Tibial artery (tissue), 4 donors: ENCODE measurements around the gene SEC16A.

Source experiments
- DNase-seq, 2 donors: peaks; one replicate each; pipeline ENCODE4 v3.0.0-alpha.2; 2019
- H3K27ac ChIP-seq, 2 donors: fragments of 200-600 bp; sonication (generic) in 1 of 2; 1 replicate in 1 of 2; 2 replicates in 1 of 2; pipeline ENCODE4 v1.5.1; 2018 to 2019; ENCODE audit warnings: mild to moderate bottlenecking in 1 of 2
- H3K27me3 ChIP-seq, 2 donors: fragments of 200-600 bp; sonication (generic) in 1 of 2; one replicate each; pipeline versions ENCODE4 v1.5.1 to v1.6.0; 2016 to 2019
- H3K36me3 ChIP-seq, 3 donors: fragments of 200-600 bp; sonication (generic) in 2 of 3; one replicate each; pipeline ENCODE4 v1.5.1; 2016 to 2019; ENCODE audit warnings: mild to moderate bottlenecking in 2 of 3
- H3K4me1 ChIP-seq, 4 donors: fragments of 200-600 bp; sonication (generic) in 2 of 4; 1 replicate in 3 of 4; 2 replicates in 1 of 4; pipeline ENCODE4 v1.5.1; 2016 to 2019
- H3K4me3 ChIP-seq, 2 donors: fragments of 200-600 bp; sonication (generic) in 1 of 2; 1 replicate in 1 of 2; 2 replicates in 1 of 2; pipeline ENCODE4 v1.5.1; 2018 to 2019; ENCODE audit warnings: mild to moderate bottlenecking in 2 of 2
- H3K9me3 ChIP-seq, 3 donors: fragments of 200-600 bp; sonication (generic) in 1 of 3; one replicate each; pipeline ENCODE4 v1.5.1; 2016 to 2019
- CTCF ChIP-seq, 2 experiments: fragments of 200-600 bp in 1 of 2; fragments of 450-650 bp in 1 of 2; IDR thresholded peaks; one replicate each; pipeline ENCODE4 v1.5.1; 2017 to 2019; ENCODE audit warnings: antibody characterized with exemption in 2 of 2, mild to moderate bottlenecking in 1 of 2, moderate library complexity in 1 of 2
- intact Hi-C: fragments of 100-400 bp; cut with DNase I; formaldehyde crosslinking; loops from one replicate; pipeline ENCODE4 v1.15.0; 2023; ENCODE audit warnings: low total_unique reads

SEC16A gene

GRCh38 chr9:136460772-136461325 lies 22.0 kb downstream of the SEC16A start:
- intact Hi-C loops, result no loop called here
- TF ChIP-seq CTCF (IDR thresholded peaks at IDR 0.05), result no peak

GRCh38 chr9:136459425-136459824 lies 23.4 kb downstream of the SEC16A start:
- Histone ChIP-seq H3K27ac (no peak overlapping the region), H3K27me3 (no peaks in the 10 kb centered on the region), H3K4me1 (no peaks in the 10 kb centered on the region), H3K36me3 (peaks cover 97 to 100% (median 98%) of the 10 kb centered on the region in 3 donors), H3K9me3 (no peaks in the 10 kb centered on the region), H3K4me3 (no peak overlapping the region)
- intact Hi-C loops, result no loop called here
- no peak for TF ChIP-seq CTCF (IDR thresholded peaks at IDR 0.05)
- DNase-seq, result no peak

More at GRCh38 chr9:136460772-136461325, 22.0 kb downstream of the SEC16A start:
- no peak overlapping the region for H3K27ac ChIP-seq
- no peaks in the 10 kb centered on the region for H3K9me3 ChIP-seq
- no peak overlapping the region for H3K4me3 ChIP-seq
- no peaks in the 10 kb centered on the region for H3K4me1 ChIP-seq
- H3K36me3 ChIP-seq, result peaks cover 97 to 100% (median 98%) of the 10 kb centered on the region in 3 donors
- H3K27me3 ChIP-seq, result no peaks in the 10 kb centered on the region
- DNase-seq, result no peak

- Histone ChIP-seq H3K27me3 (no peaks in the 10 kb centered on the region), H3K9me3 (no peaks in the 10 kb centered on the region), H3K4me1 (no peaks in the 10 kb centered on the region), H3K36me3 (peaks cover 85 to 100% (median 90%) of the 10 kb centered on the region in 3 donors), H3K4me3 (no peak overlapping the region), H3K27ac (no peak overlapping the region)
- no peak for DNase-seq
- no peak for TF ChIP-seq CTCF (IDR thresholded peaks at IDR 0.05)
- intact Hi-C loops, result no loop called here
These were observed 25.5 kb downstream of the SEC16A start for GRCh38 chr9:136457326-136457725.

- peaks cover 82 to 100% (median 89%) of the 10 kb centered on the region in 3 donors for H3K36me3 ChIP-seq
- H3K4me1 ChIP-seq, result no peaks in the 10 kb centered on the region
- TF ChIP-seq CTCF (IDR thresholded peaks at IDR 0.05), result no peak
- DNase-seq, result no peak
- no peak overlapping the region for H3K4me3 ChIP-seq
- intact Hi-C loops, result no loop called here
- no peaks in the 10 kb centered on the region for H3K27me3 ChIP-seq
- no peak overlapping the region for H3K27ac ChIP-seq
- no peaks in the 10 kb centered on the region for H3K9me3 ChIP-seq
These were observed 26.6 kb downstream of the SEC16A start for GRCh38 chr9:136456258-136456657.

- TF ChIP-seq CTCF (IDR thresholded peaks at IDR 0.05), result no peak
- no peaks in the 10 kb centered on the region for H3K9me3 ChIP-seq
- no peak overlapping the region for H3K27ac ChIP-seq
- DNase-seq, result no peak
- H3K36me3 ChIP-seq, result peaks cover 82 to 100% (median 90%) of the 10 kb centered on the region in 3 donors
- no peaks in the 10 kb centered on the region for H3K4me1 ChIP-seq
- no peak overlapping the region for H3K4me3 ChIP-seq
- no peaks in the 10 kb centered on the region for H3K27me3 ChIP-seq
- intact Hi-C loops, result no loop called here
These were observed 27.5 kb downstream of the SEC16A start for GRCh38 chr9:136455043-136456002.
